ENCODE results near the gene QRSL1. TPM values are rescaled to one million over a fixed set of nuclear protein-coding genes. Genes with fewer than 3 reads are reported as not detected.

Gene QRSL1
- total RNA-seq, 1 experiment from 2014 or later: 18.4 TPM

DNA sequence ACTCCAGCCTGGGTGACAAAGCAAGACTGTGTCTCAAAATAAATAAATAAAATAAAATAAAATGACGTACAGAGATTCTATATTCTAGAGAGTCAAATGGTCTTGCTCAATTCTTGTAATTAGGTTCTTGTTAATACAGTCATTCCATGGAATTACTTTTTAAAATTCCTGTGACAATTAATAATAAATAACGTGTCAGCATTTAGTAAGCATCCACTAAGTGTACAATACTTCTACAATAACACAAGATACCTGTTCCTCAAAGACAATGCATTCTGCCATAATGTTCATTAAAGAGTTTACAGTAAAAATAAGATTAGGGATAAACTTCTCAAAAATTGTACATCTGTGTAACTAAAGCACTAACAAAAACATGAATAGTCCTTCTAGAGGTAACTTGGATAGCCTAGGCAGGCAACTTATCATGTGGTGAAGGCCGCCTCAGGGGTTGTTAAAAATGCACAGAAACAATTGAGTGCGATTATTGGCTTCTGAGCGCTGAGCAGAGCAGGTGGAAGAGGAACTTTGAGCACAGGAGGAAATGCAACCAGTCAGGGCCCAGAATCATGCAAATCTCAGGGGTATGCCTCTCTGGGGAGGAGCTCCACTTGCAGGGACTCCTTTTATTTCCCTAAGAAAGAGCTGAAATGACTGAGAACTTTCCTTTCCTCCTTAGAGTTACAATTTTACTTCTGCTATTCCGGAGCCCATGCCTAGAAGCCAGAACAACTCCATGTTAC, 37.1 kb downstream of the QRSL1 start:
- Histone ChIP-seq H3K36me3 (ENCODE audit: control insufficient read depth, insufficient read depth, low read length) (peaks cover 2% of the 10 kb centered on the region; the same call in 1 of the 2 replicates), H3K27ac (ENCODE audit: low read length) (no peak overlapping the region), H3K9me3 (ENCODE audit: control insufficient read depth, insufficient read depth, low read depth, low read length) (no peaks in the 10 kb centered on the region), H3K4me3 (ENCODE audit: low read depth in 2 of 2, low read length in 2 of 2) (no peak overlapping the region), H3K4me1 (ENCODE audit: control insufficient read depth, insufficient read depth, low read length) (no peaks in the 10 kb centered on the region), H3K27me3 (ENCODE audit: control insufficient read depth, insufficient read depth, low read length) (no peaks in the 10 kb centered on the region)
- ChIA-PET POLR2A (no interaction called here), CTCF (no interaction called here)
- DNase-seq (ENCODE audit: low read depth, low spot score): no peak
- in situ Hi-C loops (cut with HindIII; ENCODE audit: low pct_unique_long_range_greater_than_20kb, low sequenced_read_pairs): no loop called here
- BruUV-seq (replicated peaks): no TSS peak
- ATAC-seq: no peak
- no peak for TF ChIP-seq SIN3A (IDR thresholded peaks at IDR 0.05; ENCODE audit: borderline replicate concordance, insufficient read depth, low read depth, low read length)
- TF ChIP-seq, protein P1, sequence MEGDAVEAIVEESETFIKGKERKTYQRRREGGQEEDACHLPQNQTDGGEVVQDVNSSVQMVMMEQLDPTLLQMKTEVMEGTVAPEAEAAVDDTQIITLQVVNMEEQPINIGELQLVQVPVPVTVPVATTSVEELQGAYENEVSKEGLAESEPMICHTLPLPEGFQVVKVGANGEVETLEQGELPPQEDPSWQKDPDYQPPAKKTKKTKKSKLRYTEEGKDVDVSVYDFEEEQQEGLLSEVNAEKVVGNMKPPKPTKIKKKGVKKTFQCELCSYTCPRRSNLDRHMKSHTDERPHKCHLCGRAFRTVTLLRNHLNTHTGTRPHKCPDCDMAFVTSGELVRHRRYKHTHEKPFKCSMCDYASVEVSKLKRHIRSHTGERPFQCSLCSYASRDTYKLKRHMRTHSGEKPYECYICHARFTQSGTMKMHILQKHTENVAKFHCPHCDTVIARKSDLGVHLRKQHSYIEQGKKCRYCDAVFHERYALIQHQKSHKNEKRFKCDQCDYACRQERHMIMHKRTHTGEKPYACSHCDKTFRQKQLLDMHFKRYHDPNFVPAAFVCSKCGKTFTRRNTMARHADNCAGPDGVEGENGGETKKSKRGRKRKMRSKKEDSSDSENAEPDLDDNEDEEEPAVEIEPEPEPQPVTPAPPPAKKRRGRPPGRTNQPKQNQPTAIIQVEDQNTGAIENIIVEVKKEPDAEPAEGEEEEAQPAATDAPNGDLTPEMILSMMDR (IDR thresholded peaks at IDR 0.05): no peak
- no peak for TF ChIP-seq TCF7L2 (IDR thresholded peaks at IDR 0.05; ENCODE audit: low read depth, low read length)
- TF ChIP-seq POLR2AphosphoS5 (IDR thresholded peaks at IDR 0.05; ENCODE audit: low read depth, low read length): no peak
- TF ChIP-seq, protein P2, sequence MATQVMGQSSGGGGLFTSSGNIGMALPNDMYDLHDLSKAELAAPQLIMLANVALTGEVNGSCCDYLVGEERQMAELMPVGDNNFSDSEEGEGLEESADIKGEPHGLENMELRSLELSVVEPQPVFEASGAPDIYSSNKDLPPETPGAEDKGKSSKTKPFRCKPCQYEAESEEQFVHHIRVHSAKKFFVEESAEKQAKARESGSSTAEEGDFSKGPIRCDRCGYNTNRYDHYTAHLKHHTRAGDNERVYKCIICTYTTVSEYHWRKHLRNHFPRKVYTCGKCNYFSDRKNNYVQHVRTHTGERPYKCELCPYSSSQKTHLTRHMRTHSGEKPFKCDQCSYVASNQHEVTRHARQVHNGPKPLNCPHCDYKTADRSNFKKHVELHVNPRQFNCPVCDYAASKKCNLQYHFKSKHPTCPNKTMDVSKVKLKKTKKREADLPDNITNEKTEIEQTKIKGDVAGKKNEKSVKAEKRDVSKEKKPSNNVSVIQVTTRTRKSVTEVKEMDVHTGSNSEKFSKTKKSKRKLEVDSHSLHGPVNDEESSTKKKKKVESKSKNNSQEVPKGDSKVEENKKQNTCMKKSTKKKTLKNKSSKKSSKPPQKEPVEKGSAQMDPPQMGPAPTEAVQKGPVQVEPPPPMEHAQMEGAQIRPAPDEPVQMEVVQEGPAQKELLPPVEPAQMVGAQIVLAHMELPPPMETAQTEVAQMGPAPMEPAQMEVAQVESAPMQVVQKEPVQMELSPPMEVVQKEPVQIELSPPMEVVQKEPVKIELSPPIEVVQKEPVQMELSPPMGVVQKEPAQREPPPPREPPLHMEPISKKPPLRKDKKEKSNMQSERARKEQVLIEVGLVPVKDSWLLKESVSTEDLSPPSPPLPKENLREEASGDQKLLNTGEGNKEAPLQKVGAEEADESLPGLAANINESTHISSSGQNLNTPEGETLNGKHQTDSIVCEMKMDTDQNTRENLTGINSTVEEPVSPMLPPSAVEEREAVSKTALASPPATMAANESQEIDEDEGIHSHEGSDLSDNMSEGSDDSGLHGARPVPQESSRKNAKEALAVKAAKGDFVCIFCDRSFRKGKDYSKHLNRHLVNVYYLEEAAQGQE (IDR thresholded peaks at IDR 0.05; ENCODE audit: insufficient read depth in 1 of 2, low read depth in 2 of 2, low read length in 1 of 2): no peak
- intact Hi-C loops (cut with micrococcal nuclease; ENCODE audit: unreplicated experiment): no loop called here

DNA sequence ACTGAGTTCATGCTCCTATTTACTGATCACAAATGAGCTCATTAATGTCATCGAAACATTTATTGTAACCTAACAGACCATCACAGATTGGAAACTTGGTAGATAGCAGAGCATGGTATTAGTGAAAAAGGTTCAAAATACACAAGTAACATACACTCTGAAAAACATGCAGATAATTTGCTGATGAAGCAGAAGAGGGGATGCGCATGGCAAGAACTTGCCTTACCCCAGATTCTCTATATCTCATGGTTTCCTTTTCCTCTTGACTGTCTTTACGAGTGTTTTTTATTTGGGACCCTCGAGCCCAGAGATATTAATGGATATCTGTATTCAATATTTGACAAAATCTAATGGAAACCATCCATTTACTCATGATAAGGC, 37.6 kb downstream of the QRSL1 start:
- Histone ChIP-seq H3K27ac (ENCODE audit: low read length) (no peak overlapping the region), H3K27me3 (ENCODE audit: control insufficient read depth, insufficient read depth, low read length) (no peaks in the 10 kb centered on the region), H3K4me1 (ENCODE audit: control insufficient read depth, insufficient read depth, low read length) (no peaks in the 10 kb centered on the region), H3K9me3 (ENCODE audit: control insufficient read depth, insufficient read depth, low read depth, low read length) (no peaks in the 10 kb centered on the region), H3K36me3 (ENCODE audit: control insufficient read depth, insufficient read depth, low read length) (peaks cover 2% of the 10 kb centered on the region; the same call in 1 of the 2 replicates), H3K4me3 (ENCODE audit: low read depth in 2 of 2, low read length in 2 of 2) (no peak overlapping the region)
- DNase-seq (ENCODE audit: low read depth, low spot score) (no peak), ATAC-seq (no peak)
- no TSS peak for BruUV-seq (replicated peaks)
- TF ChIP-seq, protein P1 (IDR thresholded peaks at IDR 0.05): no peak
- TF ChIP-seq POLR2AphosphoS5 (IDR thresholded peaks at IDR 0.05; ENCODE audit: low read depth, low read length) (no peak), SIN3A (IDR thresholded peaks at IDR 0.05; ENCODE audit: borderline replicate concordance, insufficient read depth, low read depth, low read length) (no peak), TCF7L2 (IDR thresholded peaks at IDR 0.05; ENCODE audit: low read depth, low read length) (no peak)
- TF ChIP-seq, protein P2 (IDR thresholded peaks at IDR 0.05; ENCODE audit: insufficient read depth in 1 of 2, low read depth in 2 of 2, low read length in 1 of 2): no peak
- intact Hi-C loops (cut with micrococcal nuclease; ENCODE audit: unreplicated experiment) (no loop called here), in situ Hi-C loops (cut with HindIII; ENCODE audit: low pct_unique_long_range_greater_than_20kb, low sequenced_read_pairs) (no loop called here)
- ChIA-PET CTCF (no interaction called here), POLR2A (interaction anchor here (0.5 kb wide), 1 partner anchor 220 kb away, joined by 10 read pairs; no protein-coding TSS in a partner anchor)
